Measurements from ENCODE around the gene WWC1.

The WWC1 gene

DNA sequence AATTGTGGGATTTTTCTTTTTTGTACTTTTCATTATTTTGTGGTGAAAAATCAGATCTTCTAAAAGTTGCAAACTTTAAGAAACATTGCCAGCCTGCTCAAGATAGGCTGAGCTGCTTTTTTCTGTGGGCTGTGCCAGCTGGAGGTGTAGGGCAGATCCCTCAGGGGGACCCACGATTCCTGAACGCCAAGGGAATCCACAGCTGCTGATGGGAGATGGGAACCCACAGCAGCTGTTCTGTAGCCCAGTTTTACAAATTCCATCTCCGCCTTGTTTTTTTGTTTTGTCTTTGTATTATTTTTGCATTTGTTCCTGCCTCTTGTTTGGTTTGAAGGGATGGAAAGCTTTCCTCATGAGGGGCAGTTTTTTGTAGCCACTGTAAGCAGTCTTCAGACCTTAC lies 91.0 kb downstream of the WWC1 start:
- no peaks in the 10 kb centered on the region for H3K9me2 ChIP-seq (ENCODE audit: low read depth, low read length)
- H3K36me3 ChIP-seq (ENCODE audit: insufficient read depth, low read length), result no peaks in the 10 kb centered on the region
- H3K4me2 ChIP-seq (ENCODE audit: low read length), result no peak overlapping the region
- H3F3A ChIP-seq (ENCODE audit: insufficient read depth, low read length), result no peaks in the 10 kb centered on the region
- no peaks in the 10 kb centered on the region for H3K27me3 ChIP-seq (ENCODE audit: insufficient read depth, low read length)
- no peaks in the 10 kb centered on the region for H3K79me2 ChIP-seq (ENCODE audit: insufficient read depth, low read length)
- no peaks in the 10 kb centered on the region; the same call in 1 of the 2 replicates for H3K9me3 ChIP-seq (ENCODE audit: low read length)
- H2AFZ ChIP-seq (ENCODE audit: low read length), result no peak overlapping the region
- TF ChIP-seq EZH2 (IDR thresholded peaks at IDR 0.05; ENCODE audit: borderline replicate concordance, low read length), result no peak
- TF ChIP-seq, protein P1, sequence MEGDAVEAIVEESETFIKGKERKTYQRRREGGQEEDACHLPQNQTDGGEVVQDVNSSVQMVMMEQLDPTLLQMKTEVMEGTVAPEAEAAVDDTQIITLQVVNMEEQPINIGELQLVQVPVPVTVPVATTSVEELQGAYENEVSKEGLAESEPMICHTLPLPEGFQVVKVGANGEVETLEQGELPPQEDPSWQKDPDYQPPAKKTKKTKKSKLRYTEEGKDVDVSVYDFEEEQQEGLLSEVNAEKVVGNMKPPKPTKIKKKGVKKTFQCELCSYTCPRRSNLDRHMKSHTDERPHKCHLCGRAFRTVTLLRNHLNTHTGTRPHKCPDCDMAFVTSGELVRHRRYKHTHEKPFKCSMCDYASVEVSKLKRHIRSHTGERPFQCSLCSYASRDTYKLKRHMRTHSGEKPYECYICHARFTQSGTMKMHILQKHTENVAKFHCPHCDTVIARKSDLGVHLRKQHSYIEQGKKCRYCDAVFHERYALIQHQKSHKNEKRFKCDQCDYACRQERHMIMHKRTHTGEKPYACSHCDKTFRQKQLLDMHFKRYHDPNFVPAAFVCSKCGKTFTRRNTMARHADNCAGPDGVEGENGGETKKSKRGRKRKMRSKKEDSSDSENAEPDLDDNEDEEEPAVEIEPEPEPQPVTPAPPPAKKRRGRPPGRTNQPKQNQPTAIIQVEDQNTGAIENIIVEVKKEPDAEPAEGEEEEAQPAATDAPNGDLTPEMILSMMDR (IDR thresholded peaks at IDR 0.05; ENCODE audit: low read length), result no peak
- H3K4me1 ChIP-seq (ENCODE audit: insufficient read depth, low read length, severe bottlenecking), result no peaks in the 10 kb centered on the region
- no peak overlapping the region for H3K4me3 ChIP-seq (ENCODE audit: low read depth, low read length, poor library complexity, severe bottlenecking)
- H3K27ac ChIP-seq (ENCODE audit: low read depth, low read length, poor library complexity, severe bottlenecking), result no peak overlapping the region
- H4K20me1 ChIP-seq (ENCODE audit: insufficient read depth, low read length), result no peaks in the 10 kb centered on the region
- no peak overlapping the region for H3K9ac ChIP-seq (ENCODE audit: low read length)

DNA sequence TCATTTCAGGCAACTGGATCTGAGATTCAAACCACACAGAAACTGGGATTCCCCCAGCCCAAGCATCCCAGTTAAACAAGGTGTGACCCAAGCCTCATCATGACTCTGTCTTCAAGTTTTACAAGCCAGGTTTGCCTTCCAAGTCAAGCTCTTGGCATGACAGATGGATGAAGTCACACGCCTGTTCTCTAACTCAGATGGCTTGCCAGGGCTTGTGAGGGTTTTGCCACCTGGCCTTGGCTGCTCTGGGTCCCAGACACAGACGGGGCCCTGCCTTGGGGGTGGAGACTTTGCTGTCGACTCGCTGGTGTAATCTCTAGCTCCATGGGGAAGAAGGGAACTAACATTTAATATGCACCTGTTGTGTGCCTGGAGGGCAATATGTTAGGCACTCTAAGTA lies 99.0 kb downstream of the WWC1 start:
- Histone ChIP-seq H3K4me2 (ENCODE audit: low read length) (no peak overlapping the region), H3K9me3 (ENCODE audit: low read length) (0 out of 2 replicates have a peak, but pooled peaks cover 8% of the 10 kb centered on the region), H3K9ac (ENCODE audit: low read length) (no peak overlapping the region), H3K79me2 (ENCODE audit: insufficient read depth, low read length) (no peaks in the 10 kb centered on the region), H3K27ac (ENCODE audit: low read depth, low read length, poor library complexity, severe bottlenecking) (no peak overlapping the region), H2AFZ (ENCODE audit: low read length) (no peak overlapping the region), H3F3A (ENCODE audit: insufficient read depth, low read length) (no peaks in the 10 kb centered on the region), H3K36me3 (ENCODE audit: insufficient read depth, low read length) (no peaks in the 10 kb centered on the region; the same call in 1 of the 2 replicates), H3K27me3 (ENCODE audit: insufficient read depth, low read length) (no peaks in the 10 kb centered on the region), H4K20me1 (ENCODE audit: insufficient read depth, low read length) (no peaks in the 10 kb centered on the region), H3K4me1 (ENCODE audit: insufficient read depth, low read length, severe bottlenecking) (no peaks in the 10 kb centered on the region), H3K4me3 (ENCODE audit: low read depth, low read length, poor library complexity, severe bottlenecking) (no peak overlapping the region), H3K9me2 (ENCODE audit: low read depth, low read length) (no peaks in the 10 kb centered on the region)
- no peak for TF ChIP-seq EZH2 (IDR thresholded peaks at IDR 0.05; ENCODE audit: borderline replicate concordance, low read length)
- TF ChIP-seq, protein P1 (IDR thresholded peaks at IDR 0.05; ENCODE audit: low read length), result no peak

GRCh38 chr5:168393773-168394172 lies 102.3 kb downstream of the WWC1 start:
- no peak overlapping the region for H2AFZ ChIP-seq (ENCODE audit: low read length)
- no peak overlapping the region for H3K27ac ChIP-seq (ENCODE audit: low read depth, low read length, poor library complexity, severe bottlenecking)
- no peaks in the 10 kb centered on the region for H3F3A ChIP-seq (ENCODE audit: insufficient read depth, low read length)
- no peaks in the 10 kb centered on the region for H3K4me1 ChIP-seq (ENCODE audit: insufficient read depth, low read length, severe bottlenecking)
- no peak overlapping the region for H3K4me2 ChIP-seq (ENCODE audit: low read length)
- H3K36me3 ChIP-seq (ENCODE audit: insufficient read depth, low read length), result no peaks in the 10 kb centered on the region; the same call in 1 of the 2 replicates
- H4K20me1 ChIP-seq (ENCODE audit: insufficient read depth, low read length), result no peaks in the 10 kb centered on the region
- H3K4me3 ChIP-seq (ENCODE audit: low read depth, low read length, poor library complexity, severe bottlenecking), result no peak overlapping the region
- no peaks in the 10 kb centered on the region for H3K79me2 ChIP-seq (ENCODE audit: insufficient read depth, low read length)
- no peaks in the 10 kb centered on the region for H3K27me3 ChIP-seq (ENCODE audit: insufficient read depth, low read length)
- no peak for TF ChIP-seq EZH2 (IDR thresholded peaks at IDR 0.05; ENCODE audit: borderline replicate concordance, low read length)
- TF ChIP-seq, protein P1 (IDR thresholded peaks at IDR 0.05; ENCODE audit: low read length), result no peak
- 0 out of 2 replicates have a peak, but pooled peaks cover 8% of the 10 kb centered on the region for H3K9me3 ChIP-seq (ENCODE audit: low read length)
- H3K9ac ChIP-seq (ENCODE audit: low read length), result no peak overlapping the region
- no peaks in the 10 kb centered on the region for H3K9me2 ChIP-seq (ENCODE audit: low read depth, low read length)
